GM19455 (cell line): Measurements from ENCODE around the gene LCN10.
A peak's percentile ranks its signal among the peaks of the same experiment; 100 is the strongest.

ENCODE experiments used
- ATAC-seq: cut with Tn5 transposase; IDR thresholded peaks from one replicate; pipeline ENCODE4 v1.9.1; 2021; ENCODE audit not compliant: unreplicated experiment

LCN10 gene

DNA sequence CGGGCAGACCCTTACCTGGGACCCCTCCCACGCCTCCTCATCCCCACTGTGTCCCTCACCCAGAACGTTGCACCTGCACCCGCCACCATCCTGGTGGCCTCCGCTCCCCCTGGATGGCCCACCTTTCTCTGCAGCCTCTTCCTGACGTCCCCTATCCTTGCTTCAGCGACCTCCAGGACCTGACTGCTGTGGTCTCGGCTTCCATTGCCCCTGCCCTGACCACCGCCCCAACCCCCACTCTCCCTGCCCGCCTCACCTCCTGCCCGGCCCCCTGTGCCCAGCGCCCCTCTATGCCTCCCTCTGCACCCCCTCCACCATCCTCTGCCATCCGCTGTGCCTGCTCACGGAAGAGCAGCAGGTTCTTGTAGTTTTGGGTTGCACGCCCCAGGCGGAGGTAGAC, 2.2 kb downstream of the LCN10 start:
- ATAC-seq: no peak

- ATAC-seq: no peak
Observed at GRCh38 chr9:136740069-136740468, 2.7 kb downstream of the LCN10 start.

- no peak for ATAC-seq
Observed at GRCh38 chr9:136739509-136739908, 3.2 kb downstream of the LCN10 start.

DNA sequence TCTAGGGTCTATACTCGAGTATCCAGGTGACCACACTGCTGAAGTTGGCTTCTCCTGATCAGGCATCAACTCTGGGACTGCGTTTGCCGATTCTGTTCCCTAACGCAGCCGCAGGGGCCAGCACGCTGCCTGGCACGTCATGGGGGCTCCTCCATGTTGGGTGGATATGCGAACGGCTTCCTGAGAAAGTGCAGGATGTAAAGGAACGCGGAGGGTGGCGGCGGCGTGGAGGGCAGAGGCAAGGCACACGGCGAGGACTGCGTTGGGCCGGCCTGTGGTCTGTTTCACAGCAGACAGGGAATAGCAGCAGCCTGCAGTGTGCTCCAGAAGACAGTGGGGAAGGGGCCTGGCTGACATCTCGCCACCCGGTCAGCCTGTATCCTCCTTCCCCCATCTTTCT, 3.8 kb downstream of the LCN10 start:
- ATAC-seq: no peak

- no peak for ATAC-seq
Observed at GRCh38 chr9:136735812-136736480, 6.8 kb downstream of the LCN10 start.

DNA sequence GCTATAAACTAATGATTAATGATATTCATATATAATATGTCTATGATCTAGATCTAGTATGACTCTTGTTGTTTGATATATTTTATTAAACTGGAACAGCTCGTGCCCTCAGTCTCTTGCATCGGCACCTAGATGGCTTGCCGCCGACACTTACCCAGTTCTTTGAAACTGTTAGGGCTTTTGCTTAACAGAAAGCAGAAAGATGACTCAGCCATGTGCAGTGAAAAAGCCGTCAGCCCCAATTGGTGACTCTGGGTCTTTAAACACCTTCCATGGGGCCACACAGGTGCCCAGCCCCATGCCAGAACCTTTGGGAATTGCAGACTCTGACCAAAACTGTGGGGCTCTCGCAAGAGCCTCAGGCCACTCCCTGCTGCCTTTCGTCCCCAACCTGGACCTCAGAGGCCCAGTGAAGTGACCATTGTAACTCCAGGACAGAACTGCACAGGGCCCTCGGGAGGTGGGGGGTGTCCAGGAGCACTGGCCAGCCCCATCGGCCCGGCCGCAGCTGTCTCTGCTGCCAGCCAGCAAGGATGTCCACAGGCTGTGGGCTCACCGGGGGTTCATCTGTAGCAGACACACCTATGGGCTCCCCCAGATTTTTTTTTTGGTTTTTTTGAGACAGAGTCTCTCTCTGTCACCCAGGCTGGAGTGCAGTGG, 7.8 kb downstream of the LCN10 start:
- ATAC-seq: no peak

- no peak for ATAC-seq
Observed at GRCh38 chr9:136733611-136734010, 9.1 kb downstream of the LCN10 start.

- no peak for ATAC-seq
Observed at GRCh38 chr9:136732444-136733178, 10.1 kb downstream of the LCN10 start.

- no peak for ATAC-seq
Observed at GRCh38 chr9:136729926-136730325, 12.8 kb downstream of the LCN10 start.

DNA sequence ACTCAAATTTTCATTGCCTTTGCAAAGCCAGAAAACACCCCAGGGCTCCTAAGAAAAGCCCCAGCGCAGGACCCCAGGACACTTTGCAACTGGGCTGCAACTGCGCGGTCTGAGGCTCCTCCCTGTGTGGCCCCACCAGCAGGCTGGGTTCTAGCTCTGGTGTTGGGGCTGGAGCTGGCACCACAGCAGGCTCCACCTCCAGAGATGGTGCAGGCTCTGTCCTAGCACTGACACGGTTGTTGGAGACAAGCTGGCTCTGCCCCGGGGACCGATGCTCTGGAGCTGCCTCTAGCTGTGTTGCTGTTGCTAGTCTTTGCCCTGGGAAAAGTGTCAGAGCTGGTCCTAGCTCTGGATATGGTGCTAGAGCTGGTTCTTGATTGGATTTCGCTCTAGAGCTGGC, 13.6 kb downstream of the LCN10 start:
- ATAC-seq: no peak

GRCh38 chr9:136728548-136729123, 14.1 kb downstream of the LCN10 start:
- peak; percentile 18 for ATAC-seq

- ATAC-seq: peak; percentile 51
Observed at GRCh38 chr9:136728080-136728547, 14.6 kb downstream of the LCN10 start.

DNA sequence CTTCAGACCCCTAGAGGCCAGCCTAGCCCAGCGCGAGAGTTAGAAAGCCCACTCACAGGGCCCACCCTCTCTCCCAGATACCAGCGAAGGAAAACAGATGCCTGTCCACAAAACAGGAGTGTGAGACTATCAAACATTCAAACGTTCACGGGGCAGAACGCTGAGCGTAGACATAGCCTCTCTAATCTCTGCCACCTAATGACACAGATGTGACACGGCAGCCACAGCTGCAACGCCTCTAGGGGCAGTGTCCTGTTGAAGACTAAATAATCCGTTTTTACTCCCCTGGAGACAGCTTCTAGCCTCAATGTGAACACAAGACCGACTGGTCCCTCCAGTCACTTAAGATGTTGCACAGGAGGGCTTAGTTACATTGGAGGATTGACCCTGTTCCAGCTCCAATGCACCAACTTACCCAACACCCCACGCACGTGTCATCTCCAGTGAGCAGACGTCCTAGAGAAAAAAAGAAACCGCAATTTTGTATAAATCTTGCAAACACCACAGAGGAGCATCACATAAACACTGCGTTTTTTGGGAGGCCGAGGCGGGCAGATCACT, 16.0 kb downstream of the LCN10 start:
- ATAC-seq: no peak

DNA sequence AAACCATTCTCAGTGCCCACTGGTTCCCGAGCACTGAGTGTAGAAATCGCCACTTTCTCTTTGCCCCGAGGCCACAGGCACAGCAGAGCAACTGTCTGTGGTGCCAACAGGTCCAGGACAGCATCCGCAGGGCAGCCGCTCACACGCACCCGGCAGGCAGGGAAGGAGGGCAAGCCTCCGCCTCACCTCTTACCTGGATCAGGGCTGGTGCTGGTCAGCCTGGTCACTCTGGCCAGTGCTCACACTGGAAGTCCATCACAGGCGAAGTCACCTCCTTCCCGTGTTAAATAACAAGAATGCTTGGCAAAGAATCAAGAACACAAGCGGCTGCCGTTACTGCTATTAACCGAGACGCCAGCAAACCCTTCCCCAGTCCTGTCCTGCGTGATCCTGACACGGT, 16.6 kb downstream of the LCN10 start:
- no peak for ATAC-seq

DNA sequence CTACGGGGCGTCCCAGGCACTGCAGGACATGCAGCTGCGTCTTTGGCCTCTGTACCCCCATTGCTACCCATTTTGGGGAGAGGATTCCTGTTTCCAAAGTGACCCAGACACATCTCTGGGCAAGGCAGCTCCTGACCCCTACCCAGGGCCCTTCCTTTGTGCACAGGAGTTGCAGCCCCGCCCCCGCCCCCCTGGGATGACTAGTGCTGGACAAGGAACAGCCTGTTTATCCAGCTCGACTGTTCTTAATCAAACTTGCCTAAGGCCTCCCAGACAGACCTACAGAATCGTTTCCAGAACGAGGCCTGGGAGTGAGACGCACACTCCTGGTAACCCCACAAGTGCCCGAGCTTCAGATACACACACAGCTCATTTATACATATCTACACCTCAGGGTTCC, 17.1 kb downstream of the LCN10 start:
- ATAC-seq: no peak

GRCh38 chr9:136724772-136725171, 18.0 kb downstream of the LCN10 start:
- ATAC-seq: no peak

DNA sequence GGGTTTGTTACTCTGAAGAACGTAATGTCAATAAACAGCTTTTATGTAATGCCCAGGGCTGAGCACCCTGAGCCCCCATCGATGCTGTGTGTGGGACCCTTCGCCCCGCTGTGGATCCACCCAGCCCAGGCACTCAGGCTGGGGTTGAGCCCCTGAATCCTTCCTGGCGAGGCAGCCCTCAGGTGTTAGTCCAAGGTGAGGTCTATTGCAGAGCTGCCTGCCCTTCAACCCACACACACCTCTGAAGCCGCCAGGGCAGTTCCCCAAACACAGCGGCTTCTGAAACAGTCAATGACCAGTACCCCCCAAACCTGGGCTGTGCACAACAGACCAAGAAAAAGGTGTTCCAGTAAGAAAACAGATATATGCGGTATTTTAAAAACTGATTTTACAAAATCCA, 18.8 kb downstream of the LCN10 start:
- ATAC-seq: no peak

DNA sequence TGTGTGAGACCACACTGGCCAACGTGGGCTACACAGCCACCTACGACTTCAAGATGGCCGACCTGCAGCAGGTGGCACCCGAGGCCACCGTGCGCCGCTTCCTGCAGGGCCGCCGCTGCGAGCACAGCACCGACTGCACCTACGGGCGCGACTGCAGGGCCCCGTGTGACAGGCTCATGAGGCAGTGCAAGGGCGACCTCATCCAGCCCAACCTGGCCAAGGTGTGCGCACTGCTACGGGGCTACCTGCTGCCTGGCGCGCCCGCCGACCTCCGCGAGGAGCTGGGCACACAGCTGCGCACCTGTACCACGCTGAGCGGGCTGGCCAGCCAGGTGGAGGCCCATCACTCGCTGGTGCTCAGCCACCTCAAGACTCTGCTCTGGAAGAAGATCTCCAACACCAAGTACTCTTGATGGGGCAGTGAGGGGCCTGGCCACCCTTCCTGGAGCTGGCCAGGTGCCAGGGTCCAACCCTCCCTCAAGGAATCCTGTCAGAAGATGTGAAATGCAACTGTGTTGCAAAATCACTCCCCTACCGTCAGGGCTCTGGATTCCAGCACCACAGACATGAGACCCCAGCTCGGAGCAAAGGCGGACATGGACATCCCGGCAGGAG, 19.3 kb downstream of the LCN10 start:
- ATAC-seq: no peak

DNA sequence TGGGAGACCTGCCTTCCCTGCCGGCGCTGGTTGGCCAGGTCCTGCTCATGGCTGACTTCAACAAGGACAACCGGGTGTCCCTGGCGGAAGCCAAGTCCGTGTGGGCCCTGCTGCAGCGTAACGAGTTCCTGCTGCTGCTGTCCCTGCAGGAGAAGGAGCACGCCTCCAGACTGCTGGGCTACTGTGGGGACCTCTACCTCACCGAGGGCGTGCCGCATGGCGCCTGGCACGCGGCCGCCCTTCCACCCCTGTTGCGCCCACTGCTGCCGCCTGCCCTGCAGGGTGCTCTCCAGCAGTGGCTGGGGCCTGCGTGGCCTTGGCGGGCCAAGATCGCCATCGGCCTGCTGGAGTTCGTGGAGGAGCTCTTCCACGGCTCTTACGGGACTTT, 19.8 kb downstream of the LCN10 start:
- ATAC-seq: no peak

DNA sequence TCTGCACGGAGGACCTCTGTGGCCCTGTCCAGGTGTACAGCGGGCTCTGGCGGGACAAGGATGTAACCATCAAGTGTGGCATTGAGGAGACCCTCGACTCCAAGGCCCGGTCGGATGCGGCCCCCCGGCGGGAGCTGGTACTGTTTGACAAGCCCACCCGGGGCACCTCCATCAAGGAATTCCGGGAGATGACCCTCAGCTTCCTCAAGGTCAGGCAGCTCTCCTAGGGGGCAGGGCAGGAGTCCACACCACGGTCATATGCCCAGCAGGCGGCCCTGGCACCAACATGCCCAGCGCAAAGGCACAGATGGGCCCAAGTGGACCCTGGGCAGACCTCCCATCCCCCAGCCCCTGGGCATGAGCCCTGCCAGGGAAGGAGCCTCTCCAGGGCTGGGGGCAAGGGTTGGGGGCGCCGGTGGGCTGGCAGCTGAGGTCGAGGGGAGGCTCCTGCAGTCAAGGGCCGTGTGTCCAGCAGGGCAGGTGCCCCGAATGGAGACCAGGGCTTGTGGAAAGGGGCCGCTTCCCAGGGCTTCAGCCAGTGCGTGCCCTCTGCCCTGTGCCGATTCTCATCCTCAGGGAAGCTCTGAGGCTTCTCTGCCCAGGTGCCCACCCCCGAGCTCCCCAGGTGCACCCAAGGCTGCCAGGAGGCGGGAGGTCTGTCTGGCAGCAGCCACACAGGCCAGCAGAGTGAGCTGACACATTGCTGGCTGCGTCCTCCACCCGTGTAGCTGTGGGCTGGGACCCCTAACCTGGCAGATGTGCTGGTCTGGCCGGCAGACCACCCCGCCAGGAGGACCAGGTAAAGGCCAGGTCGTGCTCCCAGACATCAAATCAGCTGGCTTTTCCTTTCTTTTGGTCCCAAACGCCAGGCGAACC, 20.4 kb downstream of the LCN10 start:
- no peak for ATAC-seq
